Left ventricle myocardium inferior (tissue), 1 donor: Measurements from ENCODE around the gene TPRG1. TPM values are rescaled to one million over a fixed set of nuclear protein-coding genes. Genes with fewer than 3 reads are reported as not detected.

Experiments
- DNase-seq: peaks from one replicate; pipeline ENCODE4 v3.0.0-alpha.2; 2020
- H3K27ac ChIP-seq: fragments of 200-600 bp; replicated peaks from 2 replicates; pipeline ENCODE4 v1.8.0; 2021
- H3K27me3 ChIP-seq: fragments of 200-600 bp; 2 replicates; pipeline ENCODE4 v1.8.0; 2021; ENCODE audit warnings: low read depth
- H3K36me3 ChIP-seq: fragments of 200-600 bp; 2 replicates; pipeline ENCODE4 v1.8.0; 2021
- H3K4me1 ChIP-seq: fragments of 200-600 bp; 2 replicates; pipeline ENCODE4 v1.8.0; 2021
- H3K4me3 ChIP-seq: fragments of 200-600 bp; 2 replicates; pipeline ENCODE4 v1.8.0; 2021; ENCODE audit warnings: mild to moderate bottlenecking, moderate library complexity
- H3K9me3 ChIP-seq: fragments of 200-600 bp; replicated peaks from 2 replicates; pipeline ENCODE4 v1.8.0; 2021
- intact Hi-C: fragments of 100-400 bp; cut with micrococcal nuclease; formaldehyde crosslinking; loops from one replicate; pipeline ENCODE4 v1.11.0; 2022
- total RNA-seq: library from RNA; stranded (reverse); fragmentation: NEBNext Ultra II Directional; extraction: Animal tissue kit (Norgen Biotek cat#: 25700); gene quantifications from one replicate; pipeline ENCODE4 v1.2.1, GENCODE V29; 2021
- TF ChIP-seq, protein P1 (sequence below): fragments of 200-600 bp; IDR thresholded peaks from 2 replicates; pipeline ENCODE4 v1.8.0; 2021; ENCODE audit warnings: antibody characterized with exemption, mild to moderate bottlenecking, borderline replicate concordance
- donor health status: DM: no; HTN: yes; CAD: no; lungs with severe emphysema.

Gene TPRG1
- total RNA-seq, 1 donor from 2014 or later = 1.5 TPM

DNA sequence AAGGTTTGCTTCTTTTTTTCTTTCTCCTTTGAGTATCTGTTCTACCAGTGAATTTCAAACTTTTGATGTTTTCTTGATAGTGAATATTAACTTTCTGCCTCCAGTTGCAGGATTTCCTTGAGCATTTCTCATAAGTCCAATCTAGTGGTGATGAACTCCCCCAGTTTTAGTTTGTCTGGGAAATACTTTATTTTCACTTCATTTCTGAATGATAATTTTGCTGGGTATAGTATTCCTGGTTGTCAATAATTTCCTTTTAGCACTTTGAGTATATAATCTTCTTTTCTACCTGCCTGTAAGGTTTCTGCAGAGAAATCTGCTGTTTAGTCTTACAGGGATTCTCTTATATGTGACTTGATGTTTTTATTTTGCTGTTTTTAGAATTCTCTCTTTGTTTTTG lies 21.0 kb downstream of the TPRG1 start:
- Histone ChIP-seq H3K27ac (no peak overlapping the region), H3K36me3 (no peaks in the 10 kb centered on the region), H3K4me1 (no peaks in the 10 kb centered on the region), H3K27me3 (no peaks in the 10 kb centered on the region), H3K9me3 (peaks cover 30% of the 10 kb centered on the region), H3K4me3 (no peak overlapping the region)
- TF ChIP-seq, protein P1, sequence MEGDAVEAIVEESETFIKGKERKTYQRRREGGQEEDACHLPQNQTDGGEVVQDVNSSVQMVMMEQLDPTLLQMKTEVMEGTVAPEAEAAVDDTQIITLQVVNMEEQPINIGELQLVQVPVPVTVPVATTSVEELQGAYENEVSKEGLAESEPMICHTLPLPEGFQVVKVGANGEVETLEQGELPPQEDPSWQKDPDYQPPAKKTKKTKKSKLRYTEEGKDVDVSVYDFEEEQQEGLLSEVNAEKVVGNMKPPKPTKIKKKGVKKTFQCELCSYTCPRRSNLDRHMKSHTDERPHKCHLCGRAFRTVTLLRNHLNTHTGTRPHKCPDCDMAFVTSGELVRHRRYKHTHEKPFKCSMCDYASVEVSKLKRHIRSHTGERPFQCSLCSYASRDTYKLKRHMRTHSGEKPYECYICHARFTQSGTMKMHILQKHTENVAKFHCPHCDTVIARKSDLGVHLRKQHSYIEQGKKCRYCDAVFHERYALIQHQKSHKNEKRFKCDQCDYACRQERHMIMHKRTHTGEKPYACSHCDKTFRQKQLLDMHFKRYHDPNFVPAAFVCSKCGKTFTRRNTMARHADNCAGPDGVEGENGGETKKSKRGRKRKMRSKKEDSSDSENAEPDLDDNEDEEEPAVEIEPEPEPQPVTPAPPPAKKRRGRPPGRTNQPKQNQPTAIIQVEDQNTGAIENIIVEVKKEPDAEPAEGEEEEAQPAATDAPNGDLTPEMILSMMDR = no peak
- intact Hi-C loops = no loop called here
- no peak for DNase-seq

DNA sequence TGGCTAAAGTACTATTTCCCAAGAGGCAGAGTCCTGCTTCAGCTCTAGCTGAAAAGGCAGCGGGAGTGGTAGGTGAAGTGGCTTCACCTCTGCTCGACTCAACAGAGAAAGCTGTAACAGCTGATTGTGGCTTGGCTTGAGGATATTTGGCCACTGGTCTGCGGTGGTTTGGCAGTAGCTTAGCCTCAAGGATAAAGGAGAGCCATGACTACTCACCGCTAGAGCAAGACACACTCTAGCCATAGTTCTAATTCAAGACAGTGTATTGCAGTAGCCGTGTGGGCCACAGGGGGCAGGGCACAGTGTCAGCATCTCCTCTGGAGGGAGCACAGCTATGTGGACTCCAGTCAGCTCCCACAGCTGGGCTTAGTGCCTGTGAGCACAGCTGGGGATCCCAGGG lies 23.5 kb downstream of the TPRG1 start:
- Histone ChIP-seq H3K4me3 (no peak overlapping the region), H3K27ac (no peak overlapping the region), H3K9me3 (peaks cover 30% of the 10 kb centered on the region), H3K36me3 (no peaks in the 10 kb centered on the region), H3K27me3 (no peaks in the 10 kb centered on the region), H3K4me1 (no peaks in the 10 kb centered on the region)
- TF ChIP-seq, protein P1 = no peak
- intact Hi-C loops = no loop called here
- no peak for DNase-seq

DNA sequence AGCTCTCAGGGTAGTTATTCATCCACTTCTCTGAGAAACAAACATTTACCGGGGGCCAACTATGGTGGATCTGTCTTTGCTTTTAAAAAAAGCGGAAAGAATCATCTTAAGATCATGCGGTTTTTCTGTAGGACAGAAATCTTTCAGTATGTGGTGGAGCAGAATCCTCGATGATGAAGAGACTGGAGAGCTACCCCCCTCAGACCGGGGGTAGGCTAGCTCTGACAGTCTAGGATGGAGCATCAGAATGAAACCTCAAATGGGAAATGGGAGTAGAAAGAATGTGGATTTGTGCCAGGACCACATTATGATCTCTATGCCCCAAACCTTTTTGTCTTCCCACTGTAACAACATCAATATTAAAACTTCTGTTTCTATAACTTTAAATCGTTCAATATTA lies 30.3 kb downstream of the TPRG1 start:
- Histone ChIP-seq H3K27ac (no peak overlapping the region), H3K36me3 (no peaks in the 10 kb centered on the region), H3K9me3 (no peaks in the 10 kb centered on the region), H3K27me3 (no peaks in the 10 kb centered on the region), H3K4me3 (no peak overlapping the region), H3K4me1 (peaks cover 7% of the 10 kb centered on the region)
- intact Hi-C loops = no loop called here
- DNase-seq = no peak
- TF ChIP-seq, protein P1 = no peak

- Histone ChIP-seq H3K9me3 (no peaks in the 10 kb centered on the region), H3K36me3 (no peaks in the 10 kb centered on the region), H3K4me1 (peaks cover 7% of the 10 kb centered on the region), H3K4me3 (no peak overlapping the region), H3K27ac (no peak overlapping the region), H3K27me3 (no peaks in the 10 kb centered on the region)
- DNase-seq = no peak
- TF ChIP-seq, protein P1 = no peak
- intact Hi-C loops = no loop called here
Observed at GRCh38 chr3:189202583-189202982, 30.8 kb downstream of the TPRG1 start.

- Histone ChIP-seq H3K9me3 (no peaks in the 10 kb centered on the region), H3K4me3 (no peak overlapping the region), H3K27me3 (peaks cover 5% of the 10 kb centered on the region), H3K36me3 (no peaks in the 10 kb centered on the region), H3K4me1 (peaks cover 7% of the 10 kb centered on the region), H3K27ac (no peak overlapping the region)
- TF ChIP-seq, protein P1 = no peak
- intact Hi-C loops = no loop called here
- no peak for DNase-seq
Observed at GRCh38 chr3:189204167-189204866, 32.5 kb downstream of the TPRG1 start.
